GM18505 (cell line): Measurements from ENCODE around the gene ERGIC2.
"Not testable (repeated sequence)": the region's sequence is repeated elsewhere in the genome, so short reads cannot be mapped to it uniquely, and the experiment has no call there.

Source experiments
- ATAC-seq: cut with Tn5 transposase; IDR thresholded peaks from one replicate; pipeline ENCODE4 v1.9.1; 2021; ENCODE audit not compliant: unreplicated experiment
- POLR2A ChIP-seq: IDR thresholded peaks from 4 replicates; pipeline ENCODE4 v1.6.1; 2011; ENCODE audit warnings: borderline replicate concordance; ENCODE audit not compliant: insufficient read depth, insufficient read length; ENCODE audit errors: extremely low read depth

Gene ERGIC2

GRCh38 chr12:29322157-29322556 is 58.8 kb downstream of the ERGIC2 start:
- no peak for ATAC-seq
- no peak for TF ChIP-seq POLR2A

- no peak for ATAC-seq
- TF ChIP-seq POLR2A: no peak
Observed at GRCh38 chr12:29320295-29321085, 60.5 kb downstream of the ERGIC2 start.

GRCh38 chr12:29317556-29318363 is 63.2 kb downstream of the ERGIC2 start:
- peak; percentile 99 for ATAC-seq
- no peak for TF ChIP-seq POLR2A

- TF ChIP-seq POLR2A: no peak
- ATAC-seq: no peak
Observed at GRCh38 chr12:29316752-29317151, 64.2 kb downstream of the ERGIC2 start.

DNA sequence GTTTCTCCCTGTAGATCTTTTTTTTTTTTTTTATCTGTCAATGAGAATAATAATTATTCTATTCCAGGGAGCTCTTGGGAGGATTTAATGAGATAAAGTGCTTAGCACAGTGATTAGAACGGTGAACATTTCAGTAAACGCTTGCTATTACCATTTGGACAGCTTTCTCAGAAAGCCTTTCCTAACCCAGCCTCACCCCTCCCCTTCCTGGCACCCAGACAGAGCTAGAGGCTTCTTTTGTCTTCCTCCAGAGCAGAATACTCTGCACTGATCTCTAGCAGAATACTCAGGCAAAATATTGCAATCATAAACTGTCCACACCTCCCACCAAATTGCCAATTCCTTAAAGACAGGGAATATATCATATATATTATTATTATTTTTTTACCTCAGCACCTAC is 66.6 kb downstream of the ERGIC2 start:
- no peak for TF ChIP-seq POLR2A
- no peak for ATAC-seq

GRCh38 chr12:29310899-29311298 is 70.1 kb downstream of the ERGIC2 start:
- ATAC-seq: no peak
- no peak for TF ChIP-seq POLR2A

- TF ChIP-seq POLR2A: no peak
- ATAC-seq: no peak
Observed at GRCh38 chr12:29309320-29309902, 71.6 kb downstream of the ERGIC2 start.

DNA sequence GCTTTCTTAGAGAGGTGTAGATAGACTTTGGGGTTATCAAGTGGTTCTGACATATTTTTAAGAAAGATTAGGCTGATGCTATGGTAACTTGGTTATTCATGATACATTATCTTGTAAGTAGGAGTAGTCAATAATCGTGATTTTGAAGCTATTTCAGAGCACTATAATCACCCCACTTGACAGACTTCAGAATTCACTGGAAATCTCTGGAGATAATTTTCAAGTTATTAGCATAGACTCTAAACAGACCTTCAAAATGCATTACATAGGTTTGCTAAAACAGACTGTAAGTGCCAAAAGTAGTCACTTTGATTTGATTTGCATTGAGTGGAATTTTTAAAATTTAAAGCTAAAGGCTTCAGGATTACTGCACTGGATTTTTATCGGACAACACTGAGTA is 74.3 kb downstream of the ERGIC2 start:
- no peak for ATAC-seq
- no peak for TF ChIP-seq POLR2A

DNA sequence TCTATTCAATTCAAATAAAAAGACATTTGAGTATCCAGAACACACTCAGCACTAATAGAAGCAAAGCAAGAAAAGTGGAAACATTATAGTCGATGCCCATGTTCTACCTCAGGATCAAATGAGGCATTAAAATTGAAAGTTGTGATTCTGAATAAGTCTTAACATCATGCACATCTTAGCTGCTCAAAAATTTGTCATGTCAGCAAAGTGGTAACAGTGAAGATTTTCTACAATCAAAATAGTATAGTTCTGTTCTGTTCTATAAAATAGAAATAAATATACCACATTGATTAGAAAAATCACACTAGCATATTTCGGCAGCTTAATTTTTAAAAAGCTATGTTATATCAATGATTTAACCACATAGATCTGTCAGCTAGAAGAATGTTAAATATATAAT is 74.7 kb downstream of the ERGIC2 start:
- no peak for ATAC-seq
- TF ChIP-seq POLR2A: no peak

GRCh38 chr12:29304388-29304787 is 76.6 kb downstream of the ERGIC2 start:
- ATAC-seq: no peak
- no peak for TF ChIP-seq POLR2A

- no peak for TF ChIP-seq POLR2A
Observed at GRCh38 chr12:29301114-29301513, 79.9 kb downstream of the ERGIC2 start.

DNA sequence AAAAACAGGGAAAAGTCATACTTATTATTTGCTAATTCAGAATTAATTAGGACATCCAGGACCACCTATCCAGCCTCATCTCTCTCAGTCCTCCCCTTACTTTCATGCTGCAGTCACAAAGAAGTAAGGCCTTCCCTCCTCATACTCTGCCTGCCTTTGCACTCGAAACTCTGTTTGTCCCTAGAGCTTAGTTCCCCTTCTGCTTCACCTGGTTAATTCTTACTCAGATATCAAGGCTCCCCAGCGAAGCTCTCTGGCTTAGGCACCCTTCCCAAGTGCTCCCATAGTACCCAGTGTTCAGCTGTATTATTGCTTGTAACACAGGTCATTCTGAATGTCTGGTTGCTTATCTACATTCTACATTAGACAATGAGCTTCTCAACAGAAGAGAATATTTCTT is 81.3 kb downstream of the ERGIC2 start:
- no peak for TF ChIP-seq POLR2A
- ATAC-seq: peak; percentile 71

More at GRCh38 chr12:29301114-29301513, 79.9 kb downstream of the ERGIC2 start:
- ATAC-seq: no peak

DNA sequence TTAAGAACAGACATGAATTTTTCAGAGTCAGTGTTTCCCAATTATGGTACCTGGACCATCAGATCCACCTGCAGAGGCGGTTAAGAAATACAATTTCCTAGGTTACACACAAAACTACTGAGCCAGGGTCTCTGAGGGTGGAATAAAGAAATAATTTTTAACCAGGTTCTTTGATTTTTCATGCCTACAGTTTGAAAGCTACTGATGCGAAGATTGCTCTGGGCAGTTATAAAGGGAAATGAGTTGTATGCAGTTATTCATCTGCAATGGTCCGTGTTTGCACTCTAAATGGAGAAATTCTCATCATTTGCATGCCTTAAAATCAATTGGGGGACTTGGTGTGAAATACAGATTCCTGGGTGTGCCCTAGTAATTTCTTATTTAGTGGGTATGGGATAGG is 89.7 kb downstream of the ERGIC2 start:
- ATAC-seq: no peak
- no peak for TF ChIP-seq POLR2A

DNA sequence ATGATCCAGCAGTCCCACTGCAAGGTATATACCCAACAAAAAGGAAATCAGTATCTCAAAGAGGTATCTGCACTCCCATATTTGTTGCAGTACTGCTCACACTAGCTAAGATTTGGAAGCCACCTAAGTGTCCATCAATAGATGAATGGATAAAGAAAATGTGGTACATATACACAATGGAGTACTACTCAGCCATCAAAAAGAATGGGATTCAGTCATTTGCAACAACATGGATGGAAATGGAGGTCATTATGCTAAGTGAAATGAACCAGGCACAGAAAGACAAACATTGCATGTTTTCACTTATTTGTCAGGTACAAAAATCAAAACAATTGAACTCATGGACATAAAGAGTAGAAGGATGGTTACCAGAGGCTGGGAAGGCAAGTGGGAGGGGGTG is 90.5 kb downstream of the ERGIC2 start:
- ATAC-seq: not testable (repeated sequence)
